Sigmoid colon (tissue), 7 donors: ENCODE measurements around the gene MEIOC. TPM values are rescaled to one million over a fixed set of nuclear protein-coding genes. Genes with fewer than 3 reads are reported as not detected.

Experiments used
- DNase-seq: peaks from one replicate; pipeline ENCODE4 v3.0.0-alpha.2; 2019
- H3K27ac ChIP-seq, 4 donors: fragments of 200-600 bp; sonication (generic); one replicate each; pipeline ENCODE4 v1.5.1; 2016 to 2019; ENCODE audit warnings: mild to moderate bottlenecking in 1 of 4
- H3K27me3 ChIP-seq, 3 donors: fragments of 200-600 bp; sonication (generic); one replicate each; pipeline ENCODE4 v1.5.1; 2019; ENCODE audit warnings: mild to moderate bottlenecking in 1 of 3
- H3K36me3 ChIP-seq, 4 donors: fragments of 200-600 bp; sonication (generic); one replicate each; pipeline ENCODE4 v1.5.1; 2016 to 2019
- H3K4me1 ChIP-seq, 4 donors: fragments of 200-600 bp; sonication (generic); one replicate each; pipeline ENCODE4 v1.5.1; 2017 to 2019
- H3K4me3 ChIP-seq, 4 donors: fragments of 200-600 bp; sonication (generic); one replicate each; pipeline ENCODE4 v1.5.1; 2017 to 2019; ENCODE audit warnings: mild to moderate bottlenecking in 2 of 4, moderate library complexity in 1 of 4
- H3K9me3 ChIP-seq, 4 donors: fragments of 200-600 bp in 3 of 4; sonication (generic) in 3 of 4; one replicate each; pipeline versions ENCODE4 v1.5.1 to v1.6.1; 2013 to 2019
- CTCF ChIP-seq, 4 experiments: fragments of 450-650 bp in 3 of 4; fragments of 200-600 bp in 1 of 4; IDR thresholded peaks; one replicate each; pipeline ENCODE4 v1.5.1; 2016 to 2019; ENCODE audit warnings: antibody characterized with exemption in 4 of 4, mild to moderate bottlenecking in 3 of 4, moderate library complexity in 2 of 4
- EP300 ChIP-seq, 4 donors: sonication (generic); formaldehyde crosslinking; IDR thresholded peaks; one replicate each; pipeline ENCODE4 v1.6.1; 2017; ENCODE audit warnings: antibody characterized with exemption in 4 of 4
- POLR2A ChIP-seq, 2 donors: fragments of 450-650 bp; IDR thresholded peaks; one replicate each; pipeline ENCODE4 v1.6.1; 2016; ENCODE audit warnings: antibody characterized with exemption in 2 of 2, mild to moderate bottlenecking in 2 of 2, moderate library complexity in 2 of 2
- POLR2AphosphoS5 ChIP-seq, 4 donors: sonication (generic); formaldehyde crosslinking; IDR thresholded peaks; one replicate each; pipeline ENCODE4 v1.6.1; 2017; ENCODE audit warnings: antibody characterized with exemption in 4 of 4
- WGBS, 2 donors: extraction: QIAGEN DNeasy Blood & Tissue Kit; methylation state at CpG; one replicate each; pipeline ENCODE4 v1.1.7; 2013; 5-methylcytosine and 5-hydroxymethylcytosine counted together
- intact Hi-C: fragments of 100-400 bp; cut with DNase I; formaldehyde crosslinking; loops from one replicate; pipeline ENCODE4 v1.15.1; 2023
- polyA plus RNA-seq, 3 donors: library from polyadenylated mRNA; stranded (reverse); fragments of 200-250 nt; gene quantifications; one replicate each; pipeline ENCODE4 v1.2.3, GENCODE V29; 2013
- total RNA-seq, 4 donors: library from RNA; depleted of rRNA; stranded (reverse); fragments of >200 nt; gene quantifications; one replicate each; pipeline ENCODE4 v1.1.0, GENCODE V29; 2016
- donor health status: healthy with polysubstance abuse.
- donor health status: Bipolar disorder and iron deficiency.
- donor health status: healthy.

Gene MEIOC
- total and polyA plus RNA-seq, 7 donors: 0.12 to 0.36 TPM; not detected in 5

GRCh38 chr17:44653954-44654353 lies 2.3 kb upstream of the MEIOC start:
- H3K9me3 ChIP-seq: no peaks in the 10 kb centered on the region
- peaks cover 30 to 56% (median 35%) of the 10 kb centered on the region in 3 donors for H3K27me3 ChIP-seq
- no peak for DNase-seq
- intact Hi-C loops: no loop called here
- peaks cover 0 to 14% (median 5%) of the 10 kb centered on the region in 4 donors for H3K4me1 ChIP-seq
- 64 to 71% methylated on average over 1 of the region's 1 CpG for WGBS, 2 donors
- TF ChIP-seq CTCF (IDR thresholded peaks at IDR 0.05): no peak
- no peak for TF ChIP-seq POLR2AphosphoS5 (IDR thresholded peaks at IDR 0.05)
- TF ChIP-seq EP300 (IDR thresholded peaks at IDR 0.05): no peak
- no peak for TF ChIP-seq POLR2A (IDR thresholded peaks at IDR 0.05)
- no peak overlapping the region for H3K27ac ChIP-seq
- no peak overlapping the region for H3K4me3 ChIP-seq
- H3K36me3 ChIP-seq: no peaks in the 10 kb centered on the region

GRCh38 chr17:44661835-44662234 lies 5.6 kb downstream of the MEIOC start:
- intact Hi-C loops: no loop called here
- Histone ChIP-seq H3K27me3 (peaks cover 8 to 15% (median 8%) of the 10 kb centered on the region in 3 donors), H3K27ac (no peak overlapping the region), H3K4me1 (peaks cover 0 to 4% (median 1%) of the 10 kb centered on the region in 4 donors), H3K36me3 (no peaks in the 10 kb centered on the region), H3K4me3 (no peak overlapping the region), H3K9me3 (no peaks in the 10 kb centered on the region)
- whole genome bisulfite sequencing, 2 donors: 82 to 89% methylated on average over 2 of the region's 2 CpGs
- TF ChIP-seq POLR2A (IDR thresholded peaks at IDR 0.05) (no peak), EP300 (IDR thresholded peaks at IDR 0.05) (no peak), CTCF (IDR thresholded peaks at IDR 0.05) (no peak), POLR2AphosphoS5 (IDR thresholded peaks at IDR 0.05) (no peak)
- DNase-seq: no peak

- Histone ChIP-seq H3K36me3 (no peaks in the 10 kb centered on the region), H3K4me1 (no peaks in the 10 kb centered on the region), H3K27ac (no peak overlapping the region), H3K4me3 (no peak overlapping the region), H3K9me3 (no peaks in the 10 kb centered on the region), H3K27me3 (peaks cover 0 to 4% (median 3%) of the 10 kb centered on the region in 3 donors)
- 83 to 87% methylated on average over 1 of the region's 1 CpG for WGBS, 2 donors
- no peak for TF ChIP-seq POLR2AphosphoS5 (IDR thresholded peaks at IDR 0.05)
- no peak for TF ChIP-seq EP300 (IDR thresholded peaks at IDR 0.05)
- no peak for TF ChIP-seq CTCF (IDR thresholded peaks at IDR 0.05)
- TF ChIP-seq POLR2A (IDR thresholded peaks at IDR 0.05): no peak
- intact Hi-C loops: no loop called here
- DNase-seq: no peak
Observed at GRCh38 chr17:44663095-44663494, 6.8 kb downstream of the MEIOC start.

- WGBS, 2 donors: 94 to 98% methylated on average over 1 of the region's 1 CpG
- TF ChIP-seq POLR2AphosphoS5 (IDR thresholded peaks at IDR 0.05): no peak
- no peak for TF ChIP-seq CTCF (IDR thresholded peaks at IDR 0.05)
- TF ChIP-seq POLR2A (IDR thresholded peaks at IDR 0.05): no peak
- no peak for TF ChIP-seq EP300 (IDR thresholded peaks at IDR 0.05)
- Histone ChIP-seq H3K9me3 (no peaks in the 10 kb centered on the region), H3K4me1 (no peaks in the 10 kb centered on the region), H3K27me3 (no peaks in the 10 kb centered on the region), H3K4me3 (no peak overlapping the region), H3K27ac (no peak overlapping the region), H3K36me3 (no peaks in the 10 kb centered on the region)
- no peak for DNase-seq
- intact Hi-C loops: no loop called here
Observed at GRCh38 chr17:44664867-44665266, 8.6 kb downstream of the MEIOC start.

- TF ChIP-seq POLR2AphosphoS5 (IDR thresholded peaks at IDR 0.05): no peak
- no peak for TF ChIP-seq CTCF (IDR thresholded peaks at IDR 0.05)
- TF ChIP-seq POLR2A (IDR thresholded peaks at IDR 0.05): no peak
- TF ChIP-seq EP300 (IDR thresholded peaks at IDR 0.05): no peak
- WGBS, 2 donors: 98 to 99% methylated on average over 1 of the region's 1 CpG
Observed at GRCh38 chr17:44666006-44666405, 9.7 kb downstream of the MEIOC start.

More at GRCh38 chr17:44666006-44666405, 9.7 kb downstream of the MEIOC start:
- H3K27me3 ChIP-seq: no peaks in the 10 kb centered on the region
- no peak for DNase-seq
- no peaks in the 10 kb centered on the region for H3K4me1 ChIP-seq
- H3K4me3 ChIP-seq: no peak overlapping the region
- intact Hi-C loops: no loop called here
- no peaks in the 10 kb centered on the region for H3K36me3 ChIP-seq
- no peaks in the 10 kb centered on the region for H3K9me3 ChIP-seq
- no peak overlapping the region for H3K27ac ChIP-seq
